Thoracic aorta (tissue), 2 donors: ENCODE measurements around the gene TMEM45A. TPM values are rescaled to one million over a fixed set of nuclear protein-coding genes. Genes with fewer than 3 reads are reported as not detected.

ENCODE experiments used
- ATAC-seq: fragments of 150-250 bp; one replicate; pipeline ENCODE4 v1.8.0; 2017; ENCODE audit warnings: low read depth; ENCODE audit not compliant: insufficient number of reproducible peaks, low FRiP score
- DNase-seq: peaks from one replicate; pipeline ENCODE4 v3.0.0-alpha.2; 2020; ENCODE audit warnings: low spot score
- H3K27ac ChIP-seq, 2 donors: fragments of 200-600 bp; sonication (generic); 1 replicate in 1 of 2; 2 replicates in 1 of 2; pipeline ENCODE4 v1.5.1; 2016; ENCODE audit warnings: mild to moderate bottlenecking in 2 of 2, moderate library complexity in 2 of 2
- H3K27me3 ChIP-seq: fragments of 200-600 bp; sonication (generic); replicated peaks from 2 replicates; pipeline ENCODE4 v1.6.0; 2016; ENCODE audit warnings: mild to moderate bottlenecking; ENCODE audit not compliant: insufficient read depth
- H3K36me3 ChIP-seq: fragments of 200-600 bp; sonication (generic); one replicate; pipeline ENCODE4 v1.5.1; 2016
- H3K4me1 ChIP-seq, 2 donors: fragments of 200-600 bp; sonication (generic); 1 replicate in 1 of 2; 2 replicates in 1 of 2; pipeline versions ENCODE4 v1.5.1 to v1.6.0; 2016; ENCODE audit warnings: low read depth in 2 of 2, mild to moderate bottlenecking in 1 of 2; ENCODE audit not compliant: control insufficient read depth in 1 of 2
- H3K4me3 ChIP-seq: fragments of 200-600 bp; sonication (generic); 2 replicates; pipeline ENCODE4 v1.5.1; 2016; ENCODE audit warnings: mild to moderate bottlenecking
- H3K9me3 ChIP-seq: fragments of 200-600 bp; sonication (generic); 2 replicates; pipeline ENCODE4 v1.5.1; 2016
- CTCF ChIP-seq: fragments of 200-600 bp; sonication (generic); IDR thresholded peaks from one replicate; pipeline ENCODE4 v1.5.1; 2019; ENCODE audit warnings: antibody characterized with exemption
- total RNA-seq, 2 donors: library from RNA; depleted of rRNA; stranded (reverse); fragments of >200 nt; gene quantifications; one replicate each; pipeline versions ENCODE4 v1.1.0 to v1.2.3, GENCODE V29; 2016

The TMEM45A gene
- total RNA-seq, 2 donors from 2014 or later = 21.1 to 26.5 TPM

DNA sequence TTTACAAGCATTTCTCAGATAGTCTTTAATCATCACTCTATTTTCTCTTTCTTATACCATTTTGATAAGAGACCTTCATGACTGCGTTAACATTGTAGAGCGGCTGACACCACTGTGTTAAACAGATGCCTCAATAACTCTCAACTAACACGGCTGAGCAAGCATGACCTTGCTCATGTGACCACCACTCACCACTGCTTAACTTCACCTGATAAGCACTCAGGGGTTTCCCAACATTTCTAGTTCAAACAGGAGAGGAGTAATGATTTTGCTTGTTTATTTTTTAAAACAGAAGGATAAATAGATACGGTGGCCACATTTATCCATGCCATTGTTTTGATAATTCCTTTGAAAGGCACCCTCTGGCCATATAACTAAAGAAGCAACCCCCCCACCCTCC lies 37.7 kb upstream of the TMEM45A start:
- DNase-seq = no peak
- Histone ChIP-seq H3K4me3 (no peak overlapping the region), H3K36me3 (no peaks in the 10 kb centered on the region), H3K4me1 (no peaks in the 10 kb centered on the region), H3K27ac (no peak overlapping the region), H3K9me3 (no peaks in the 10 kb centered on the region), H3K27me3 (no peaks in the 10 kb centered on the region)
- TF ChIP-seq CTCF = no peak
- no peak for ATAC-seq

DNA sequence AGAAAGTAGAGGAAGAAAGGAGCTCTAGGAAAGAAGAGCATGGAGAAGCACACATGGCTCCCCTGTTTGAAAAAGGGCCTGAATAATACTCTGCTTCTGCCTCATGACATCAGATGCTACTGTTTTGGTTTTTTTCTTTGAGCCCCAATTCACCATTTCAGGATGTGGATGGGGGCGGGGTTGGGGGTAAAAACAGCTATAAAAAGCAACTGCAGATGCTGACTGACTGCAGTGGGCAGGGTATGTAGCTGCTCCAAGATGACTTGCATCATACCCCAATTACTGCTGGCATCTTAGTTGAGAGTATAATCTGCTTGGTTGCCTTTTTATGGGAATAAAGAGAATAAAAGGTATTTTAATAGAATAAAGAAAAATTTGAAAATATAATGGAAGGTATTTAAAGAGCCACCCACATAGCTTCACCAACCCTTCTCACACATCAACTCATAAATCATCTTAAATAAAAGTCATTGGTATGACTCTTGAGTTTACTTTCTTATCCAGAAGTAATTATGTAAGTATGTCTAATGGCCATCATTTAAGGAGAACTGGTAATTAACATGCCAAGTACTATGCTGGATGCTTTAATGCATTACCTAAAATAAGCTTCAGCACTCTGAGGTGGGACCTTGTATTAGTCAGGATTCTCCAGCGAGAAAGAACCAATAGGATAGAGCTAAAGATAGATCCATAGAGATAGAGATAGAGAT lies 36.4 kb upstream of the TMEM45A start:
- TF ChIP-seq CTCF = no peak
- H3K9me3 ChIP-seq = no peaks in the 10 kb centered on the region
- no peaks in the 10 kb centered on the region for H3K4me1 ChIP-seq
- no peaks in the 10 kb centered on the region for H3K27me3 ChIP-seq
- DNase-seq (no peak), ATAC-seq (no peak)
- no peak overlapping the region for H3K4me3 ChIP-seq
- no peaks in the 10 kb centered on the region for H3K36me3 ChIP-seq
- H3K27ac ChIP-seq = no peak overlapping the region

DNA sequence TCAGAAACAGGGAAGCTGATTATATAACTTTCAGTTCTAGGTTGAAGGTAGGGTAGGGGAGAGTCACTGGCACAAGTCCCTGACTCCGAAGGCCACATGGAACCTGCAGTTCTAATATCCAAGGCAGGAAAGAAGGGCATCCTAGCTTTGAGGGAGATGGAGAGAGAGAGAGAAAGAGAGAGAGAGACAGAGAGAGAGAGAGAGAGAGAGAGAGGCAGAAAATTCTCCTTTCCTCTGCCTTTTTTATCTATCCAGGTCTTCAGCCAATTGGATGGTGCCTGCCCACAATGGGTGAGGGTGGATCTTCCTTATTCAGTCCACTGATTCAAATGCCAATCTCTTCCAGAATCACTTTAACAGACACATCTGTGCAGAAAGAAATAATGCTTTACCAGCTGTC lies 35.7 kb upstream of the TMEM45A start:
- H3K27me3 ChIP-seq = no peaks in the 10 kb centered on the region
- H3K36me3 ChIP-seq = no peaks in the 10 kb centered on the region
- no peak overlapping the region for H3K4me3 ChIP-seq
- no peak overlapping the region for H3K27ac ChIP-seq
- DNase-seq (no peak), ATAC-seq (no peak)
- no peak for TF ChIP-seq CTCF
- H3K9me3 ChIP-seq = no peaks in the 10 kb centered on the region
- no peaks in the 10 kb centered on the region for H3K4me1 ChIP-seq

DNA sequence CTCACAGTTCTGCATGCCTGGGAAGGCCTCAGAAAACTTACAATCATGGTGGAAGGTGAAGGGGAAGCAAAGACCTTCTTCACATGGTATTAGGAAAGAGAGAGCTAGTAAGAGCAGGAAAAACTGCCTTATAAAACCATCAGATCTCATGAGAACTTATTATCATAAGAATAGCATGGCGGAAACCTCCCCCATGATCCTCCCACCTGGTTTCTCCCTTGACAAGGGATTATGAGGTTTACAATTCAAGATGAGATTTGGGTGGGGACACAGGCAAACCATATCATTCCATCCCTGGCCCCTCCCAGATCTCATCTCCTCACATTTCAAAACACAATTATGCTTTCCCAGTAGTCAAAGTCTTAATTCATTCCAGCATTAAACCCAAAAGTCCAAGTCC lies 34.6 kb upstream of the TMEM45A start:
- no peak for ATAC-seq
- no peak for TF ChIP-seq CTCF

DNA sequence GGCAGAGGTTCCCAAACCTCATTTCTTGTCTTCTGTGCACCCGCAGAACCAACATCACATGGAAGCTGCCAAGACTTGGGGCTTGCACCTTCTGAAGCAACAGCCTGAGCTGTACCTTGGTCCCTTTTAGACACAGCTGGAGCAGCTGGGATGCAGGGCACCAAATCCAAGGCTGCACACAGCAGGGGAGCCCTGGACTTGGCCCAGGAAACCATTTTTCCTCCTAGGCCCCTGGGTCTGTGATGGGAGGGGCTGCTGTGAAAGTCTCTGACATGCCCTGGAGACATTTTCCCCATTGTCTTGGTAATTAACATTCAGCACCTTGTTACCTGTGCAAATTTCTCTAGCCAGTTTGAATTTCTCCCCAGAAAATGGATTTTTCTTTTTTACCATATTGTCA lies 33.6 kb upstream of the TMEM45A start:
- H3K4me3 ChIP-seq = no peak overlapping the region
- no peaks in the 10 kb centered on the region for H3K9me3 ChIP-seq
- DNase-seq (no peak), ATAC-seq (no peak)
- H3K36me3 ChIP-seq = no peaks in the 10 kb centered on the region
- H3K4me1 ChIP-seq = no peaks in the 10 kb centered on the region
- no peak for TF ChIP-seq CTCF
- no peak overlapping the region for H3K27ac ChIP-seq
- no peaks in the 10 kb centered on the region for H3K27me3 ChIP-seq

More for the DNA sequence above, 34.6 kb upstream of the TMEM45A start:
- Histone ChIP-seq H3K4me3 (no peak overlapping the region), H3K27me3 (no peaks in the 10 kb centered on the region), H3K27ac (no peak overlapping the region), H3K36me3 (no peaks in the 10 kb centered on the region), H3K9me3 (no peaks in the 10 kb centered on the region), H3K4me1 (no peaks in the 10 kb centered on the region)
- no peak for DNase-seq
